ENCODE measurements around the gene PNKD.

DNA sequence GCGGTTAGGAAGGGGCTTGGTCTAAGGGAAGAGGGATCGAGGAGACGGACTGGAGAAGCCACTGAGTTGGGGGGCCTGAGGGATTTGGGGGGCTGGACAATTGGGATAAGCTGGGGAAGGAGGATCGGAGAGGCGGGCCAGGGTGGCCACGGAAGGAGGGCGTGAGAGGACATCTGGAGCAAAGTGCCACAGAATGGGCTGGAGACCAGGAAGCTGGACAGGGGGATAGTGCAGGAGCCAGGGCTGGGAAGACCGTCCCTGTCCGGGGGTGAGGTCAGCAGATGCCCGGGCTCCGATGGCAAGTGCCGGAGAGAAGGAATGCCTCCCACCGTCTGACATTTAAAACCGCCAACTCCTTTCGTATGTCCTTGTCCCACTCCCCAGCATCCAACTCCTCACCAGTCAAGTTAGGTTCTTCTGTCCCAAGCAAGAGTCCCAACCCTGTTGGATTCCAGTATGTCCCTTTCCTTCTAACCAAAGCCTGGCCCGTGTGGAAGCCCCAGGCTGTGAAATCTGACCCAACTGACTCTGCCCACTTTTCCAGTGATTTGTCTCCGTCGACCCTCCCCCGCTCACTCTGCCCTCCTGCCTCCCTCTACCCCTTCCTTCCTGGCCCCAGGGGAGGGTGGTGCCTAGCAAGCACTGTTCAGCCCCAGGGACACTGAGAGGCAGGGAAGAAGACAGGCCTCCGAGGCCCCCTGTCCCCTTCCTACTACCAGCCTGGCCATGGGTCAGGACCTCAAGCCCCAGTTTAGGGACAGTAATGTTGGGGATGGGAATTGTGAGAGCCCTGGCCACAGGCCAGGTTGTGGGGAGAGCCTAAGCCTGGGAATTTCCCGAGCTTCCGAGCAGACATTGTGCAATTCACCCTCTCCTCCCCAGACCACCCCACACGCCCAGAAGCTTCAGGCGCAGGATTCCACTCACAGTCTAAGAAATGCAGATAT is 53.5 kb downstream of the PNKD start:
- TF ChIP-seq, protein P1, sequence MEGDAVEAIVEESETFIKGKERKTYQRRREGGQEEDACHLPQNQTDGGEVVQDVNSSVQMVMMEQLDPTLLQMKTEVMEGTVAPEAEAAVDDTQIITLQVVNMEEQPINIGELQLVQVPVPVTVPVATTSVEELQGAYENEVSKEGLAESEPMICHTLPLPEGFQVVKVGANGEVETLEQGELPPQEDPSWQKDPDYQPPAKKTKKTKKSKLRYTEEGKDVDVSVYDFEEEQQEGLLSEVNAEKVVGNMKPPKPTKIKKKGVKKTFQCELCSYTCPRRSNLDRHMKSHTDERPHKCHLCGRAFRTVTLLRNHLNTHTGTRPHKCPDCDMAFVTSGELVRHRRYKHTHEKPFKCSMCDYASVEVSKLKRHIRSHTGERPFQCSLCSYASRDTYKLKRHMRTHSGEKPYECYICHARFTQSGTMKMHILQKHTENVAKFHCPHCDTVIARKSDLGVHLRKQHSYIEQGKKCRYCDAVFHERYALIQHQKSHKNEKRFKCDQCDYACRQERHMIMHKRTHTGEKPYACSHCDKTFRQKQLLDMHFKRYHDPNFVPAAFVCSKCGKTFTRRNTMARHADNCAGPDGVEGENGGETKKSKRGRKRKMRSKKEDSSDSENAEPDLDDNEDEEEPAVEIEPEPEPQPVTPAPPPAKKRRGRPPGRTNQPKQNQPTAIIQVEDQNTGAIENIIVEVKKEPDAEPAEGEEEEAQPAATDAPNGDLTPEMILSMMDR (IDR thresholded peaks at IDR 0.05): no peak
- peak; percentile 76 for TF ChIP-seq SP1 (CRISPR knock-in tag; conservative IDR thresholded peaks at IDR 0.05)
- no peak; the same call in 1 of the 2 replicates for TF ChIP-seq GABPB1 (CRISPR knock-in tag; IDR thresholded peaks at IDR 0.05)

Measured in WTC11 (cell line).